ENCODE measurements around the gene GIPC2.
"Not testable (repeated sequence)": the region's sequence is repeated elsewhere in the genome, so short reads cannot be mapped to it uniquely, and the experiment has no call there.

DNA sequence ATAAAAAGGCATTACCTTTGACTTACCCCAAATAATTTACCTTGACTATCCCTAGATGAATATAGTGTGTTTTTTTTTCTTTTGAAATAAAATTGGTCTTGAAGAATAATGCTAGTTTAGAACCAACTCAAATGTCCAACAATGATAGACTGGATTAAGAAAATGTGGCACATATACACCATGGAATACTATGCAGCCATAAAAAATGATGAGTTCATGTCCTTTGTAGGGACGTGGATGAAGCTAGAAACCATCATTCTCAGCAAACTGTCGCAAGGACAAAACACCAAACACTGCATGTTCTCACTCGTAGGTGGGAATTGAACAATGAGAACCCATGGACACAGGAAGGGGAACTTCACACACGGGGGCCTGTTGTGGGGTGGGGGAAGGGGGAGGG, 63.9 kb downstream of the GIPC2 start:
- not testable (repeated sequence) for TF ChIP-seq POLR2AphosphoS5 (IDR thresholded peaks at IDR 0.05; ENCODE audit: insufficient read depth, low read depth, low read length); CTCF (IDR thresholded peaks at IDR 0.05; ENCODE audit: extremely low read depth in 1 of 2, insufficient read depth in 1 of 2, low read depth in 1 of 2, low read length in 2 of 2); POLR2A (IDR thresholded peaks at IDR 0.05; ENCODE audit: low read depth, low read length); GATA2 (IDR thresholded peaks at IDR 0.05; ENCODE audit: insufficient read depth, insufficient read length, low read depth, low read length)
